Suprapubic skin (tissue), 3 donors: Measurements from ENCODE around the gene SLC37A3.

ENCODE experiments used
- EP300 ChIP-seq: sonication (generic); formaldehyde crosslinking; IDR thresholded peaks from one replicate; pipeline ENCODE4 v1.6.1; 2017; ENCODE audit warnings: antibody characterized with exemption
- POLR2A ChIP-seq, 2 donors: fragments of 450-650 bp; IDR thresholded peaks; one replicate each; pipeline ENCODE4 v1.6.1; 2017; ENCODE audit warnings: antibody characterized with exemption in 2 of 2, mild to moderate bottlenecking in 2 of 2, moderate library complexity in 2 of 2
- TF ChIP-seq, protein P1 (sequence below), 2 donors: fragments of 200-600 bp in 1 of 2; fragments of 450-650 bp in 1 of 2; sonication (generic) in 1 of 2; IDR thresholded peaks; one replicate each; pipeline ENCODE4 v1.5.1; 2016 to 2019; ENCODE audit warnings: antibody characterized with exemption in 2 of 2, mild to moderate bottlenecking in 1 of 2, moderate library complexity in 1 of 2

DNA sequence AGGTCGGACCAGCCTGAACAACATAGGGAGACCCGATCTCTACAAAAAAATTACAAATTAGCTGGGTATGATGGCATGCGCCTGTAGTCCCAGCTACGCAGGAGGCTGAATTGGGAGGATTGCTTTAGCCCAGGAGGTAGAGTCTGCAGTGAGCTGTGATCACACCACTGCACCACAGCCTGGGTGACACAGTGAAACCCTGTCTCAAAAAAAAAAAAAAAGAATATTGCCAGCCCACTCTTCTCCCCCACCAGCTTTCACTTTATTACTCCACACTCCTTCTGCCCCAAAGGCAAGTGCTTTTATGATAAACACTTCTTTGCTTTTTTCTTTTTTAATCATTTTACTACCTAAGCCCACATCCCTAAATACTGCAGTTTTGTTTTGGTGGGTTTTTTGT is 20.3 kb upstream of the SLC37A3 start:
- TF ChIP-seq, protein P1, sequence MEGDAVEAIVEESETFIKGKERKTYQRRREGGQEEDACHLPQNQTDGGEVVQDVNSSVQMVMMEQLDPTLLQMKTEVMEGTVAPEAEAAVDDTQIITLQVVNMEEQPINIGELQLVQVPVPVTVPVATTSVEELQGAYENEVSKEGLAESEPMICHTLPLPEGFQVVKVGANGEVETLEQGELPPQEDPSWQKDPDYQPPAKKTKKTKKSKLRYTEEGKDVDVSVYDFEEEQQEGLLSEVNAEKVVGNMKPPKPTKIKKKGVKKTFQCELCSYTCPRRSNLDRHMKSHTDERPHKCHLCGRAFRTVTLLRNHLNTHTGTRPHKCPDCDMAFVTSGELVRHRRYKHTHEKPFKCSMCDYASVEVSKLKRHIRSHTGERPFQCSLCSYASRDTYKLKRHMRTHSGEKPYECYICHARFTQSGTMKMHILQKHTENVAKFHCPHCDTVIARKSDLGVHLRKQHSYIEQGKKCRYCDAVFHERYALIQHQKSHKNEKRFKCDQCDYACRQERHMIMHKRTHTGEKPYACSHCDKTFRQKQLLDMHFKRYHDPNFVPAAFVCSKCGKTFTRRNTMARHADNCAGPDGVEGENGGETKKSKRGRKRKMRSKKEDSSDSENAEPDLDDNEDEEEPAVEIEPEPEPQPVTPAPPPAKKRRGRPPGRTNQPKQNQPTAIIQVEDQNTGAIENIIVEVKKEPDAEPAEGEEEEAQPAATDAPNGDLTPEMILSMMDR (IDR thresholded peaks at IDR 0.05) = no peak
- TF ChIP-seq POLR2A (IDR thresholded peaks at IDR 0.05) (no peak), EP300 (no peak)
